GM21367 (cell line): ENCODE results near the gene NRXN3.

Experiments
- ATAC-seq: cut with Tn5 transposase; IDR thresholded peaks from one replicate; pipeline ENCODE4 v1.9.1; 2021; ENCODE audit not compliant: unreplicated experiment

NRXN3 gene

DNA sequence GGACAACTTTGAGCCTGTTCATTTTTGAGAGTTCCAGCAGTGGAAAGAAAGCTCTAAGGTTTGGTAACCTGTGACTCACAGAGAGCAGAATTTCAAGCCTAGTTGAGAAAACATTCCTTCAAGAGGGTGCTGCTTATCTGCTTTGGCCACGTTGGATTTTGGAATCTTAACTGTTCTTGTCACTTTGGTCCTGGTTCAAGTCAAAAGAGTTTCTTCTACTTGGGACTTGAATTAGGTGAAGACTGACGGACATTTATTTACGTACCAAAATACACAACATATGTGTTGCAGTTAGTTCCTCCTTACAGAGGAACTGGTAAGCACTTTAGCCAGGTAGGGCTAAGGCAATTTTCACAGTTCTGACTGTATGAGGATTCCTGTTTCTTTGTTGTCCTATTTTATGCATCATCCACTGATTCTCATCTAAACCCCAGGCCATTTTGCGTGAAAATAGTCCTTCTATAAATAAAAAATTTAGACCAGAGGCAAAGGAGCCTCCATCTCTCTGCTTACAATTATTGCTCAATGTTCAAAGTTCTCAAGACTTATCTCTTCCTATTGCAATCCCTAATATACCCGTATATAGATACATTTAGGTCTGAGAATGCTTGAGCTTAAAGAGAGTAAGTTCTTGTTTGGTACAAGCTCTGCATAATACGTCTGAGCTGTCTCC is 1460.3 kb downstream of the NRXN3 start:
- no peak for ATAC-seq

DNA sequence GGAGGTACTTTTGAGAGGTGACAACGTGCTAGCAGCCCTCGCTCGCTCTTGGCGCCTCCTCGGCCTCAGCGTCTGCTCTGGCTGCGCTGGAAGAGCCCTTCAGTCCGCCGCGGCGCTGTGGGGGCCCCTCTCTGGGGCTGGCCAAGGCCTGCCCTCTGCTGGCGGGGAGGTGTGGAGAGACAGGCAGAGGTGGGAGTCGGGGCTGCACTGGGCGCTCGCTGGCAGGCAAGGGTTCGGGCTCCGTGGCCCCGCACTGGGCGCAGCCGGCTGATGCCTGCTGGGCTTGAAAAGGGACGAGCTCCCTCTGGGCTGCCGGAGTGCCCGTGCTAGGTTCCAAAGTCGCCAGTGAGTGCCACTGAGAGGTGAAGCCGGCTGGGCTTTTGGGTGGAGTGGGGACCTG is 1461.1 kb downstream of the NRXN3 start:
- ATAC-seq = no peak

- ATAC-seq = no peak
Observed at GRCh38 chr14:79638672-79639266, 1468.6 kb downstream of the NRXN3 start.

DNA sequence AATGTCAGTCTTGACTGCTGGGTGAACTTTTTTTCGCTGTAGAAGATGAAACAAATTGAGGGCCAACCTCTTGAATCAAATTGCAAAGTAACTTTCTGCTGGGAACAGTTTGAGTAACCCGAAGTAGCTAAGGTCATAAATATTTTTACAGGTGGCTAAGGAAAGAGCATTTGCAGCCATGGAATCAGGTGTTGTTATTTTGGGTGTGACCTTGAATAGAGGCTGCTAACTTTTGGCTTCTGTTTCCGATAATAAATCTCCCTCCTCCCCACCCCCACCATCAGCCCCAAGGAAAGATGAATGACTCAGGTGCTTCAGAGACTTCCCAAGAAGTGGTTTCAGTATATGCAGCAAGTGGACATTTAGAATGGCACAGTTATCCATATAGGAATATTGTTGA is 1469.4 kb downstream of the NRXN3 start:
- no peak for ATAC-seq

- ATAC-seq = no peak
Observed at GRCh38 chr14:79641371-79641770, 1471.2 kb downstream of the NRXN3 start.

DNA sequence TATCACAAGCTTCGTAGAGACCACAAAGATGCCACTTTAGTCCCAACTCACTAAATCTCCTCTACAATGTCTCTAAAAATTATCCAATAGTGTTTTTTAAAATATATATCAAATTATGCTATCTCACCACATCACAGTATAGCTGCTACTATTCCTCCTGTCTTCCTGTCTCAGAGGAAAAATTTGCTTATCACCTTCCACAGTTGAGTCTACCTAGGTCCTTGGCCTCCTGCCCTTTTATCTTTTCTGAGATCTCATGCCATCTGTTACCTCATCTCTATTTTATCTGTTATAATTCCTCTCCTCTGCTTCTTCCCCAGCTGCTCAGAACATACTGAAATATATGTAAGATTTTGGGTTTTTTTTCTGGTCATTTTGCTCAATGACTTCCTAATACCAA is 1473.0 kb downstream of the NRXN3 start:
- no peak for ATAC-seq

DNA sequence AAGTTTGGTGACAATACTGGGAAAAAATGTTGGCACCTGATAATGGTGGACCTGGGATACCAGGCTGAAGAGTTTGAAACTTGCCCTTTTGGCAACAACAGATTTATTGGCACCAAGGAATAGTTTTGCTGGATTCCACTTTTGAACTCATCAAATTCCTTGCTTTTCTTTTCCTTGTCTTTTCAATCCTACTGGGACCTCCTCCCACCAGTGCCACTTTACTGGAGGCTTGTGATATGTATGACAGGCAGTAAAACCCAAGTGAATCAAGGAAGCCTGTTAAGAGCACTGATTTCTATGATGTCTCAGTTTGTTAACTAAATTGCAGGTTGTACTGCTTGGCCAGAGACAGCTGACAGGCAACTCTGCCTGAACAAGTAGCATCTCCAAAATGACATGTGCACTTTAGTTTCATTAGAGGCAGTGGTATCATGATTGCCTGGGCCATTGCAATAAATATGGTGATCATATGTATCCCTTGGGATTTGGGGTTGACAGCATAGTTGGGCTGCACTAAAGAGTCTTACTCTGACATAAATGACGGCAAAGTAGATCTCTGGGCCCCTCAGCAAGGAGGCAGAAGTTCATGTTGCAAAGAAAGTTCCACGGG is 1475.7 kb downstream of the NRXN3 start:
- no peak for ATAC-seq

GRCh38 chr14:79649856-79650255 is 1479.7 kb downstream of the NRXN3 start:
- no peak for ATAC-seq

GRCh38 chr14:79652513-79653307 is 1482.5 kb downstream of the NRXN3 start:
- ATAC-seq = no peak

DNA sequence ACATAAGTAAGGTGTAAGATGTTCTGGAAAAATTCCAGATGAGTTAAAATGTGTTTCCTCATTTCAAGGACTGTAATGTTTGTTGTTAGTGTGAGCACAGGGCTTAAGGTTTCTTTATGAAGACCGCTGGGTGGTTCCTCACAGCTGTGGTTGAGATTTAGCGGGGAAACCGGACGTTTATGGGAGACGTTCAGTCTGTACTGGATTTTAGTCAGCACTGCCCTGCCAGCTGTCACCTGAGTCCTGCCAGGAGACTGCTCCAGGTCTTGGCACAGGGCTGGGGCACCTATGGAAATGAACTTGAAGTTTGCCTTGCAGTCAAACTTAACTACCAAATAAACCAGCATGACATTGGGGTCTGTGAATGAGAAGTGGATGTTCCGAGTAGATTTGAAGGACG is 1485.9 kb downstream of the NRXN3 start:
- ATAC-seq = no peak

- no peak for ATAC-seq
Observed at GRCh38 chr14:79656496-79656895, 1486.3 kb downstream of the NRXN3 start.

- ATAC-seq = no peak
Observed at GRCh38 chr14:79658221-79658620, 1488.0 kb downstream of the NRXN3 start.

GRCh38 chr14:79658769-79659168 is 1488.6 kb downstream of the NRXN3 start:
- ATAC-seq = no peak

DNA sequence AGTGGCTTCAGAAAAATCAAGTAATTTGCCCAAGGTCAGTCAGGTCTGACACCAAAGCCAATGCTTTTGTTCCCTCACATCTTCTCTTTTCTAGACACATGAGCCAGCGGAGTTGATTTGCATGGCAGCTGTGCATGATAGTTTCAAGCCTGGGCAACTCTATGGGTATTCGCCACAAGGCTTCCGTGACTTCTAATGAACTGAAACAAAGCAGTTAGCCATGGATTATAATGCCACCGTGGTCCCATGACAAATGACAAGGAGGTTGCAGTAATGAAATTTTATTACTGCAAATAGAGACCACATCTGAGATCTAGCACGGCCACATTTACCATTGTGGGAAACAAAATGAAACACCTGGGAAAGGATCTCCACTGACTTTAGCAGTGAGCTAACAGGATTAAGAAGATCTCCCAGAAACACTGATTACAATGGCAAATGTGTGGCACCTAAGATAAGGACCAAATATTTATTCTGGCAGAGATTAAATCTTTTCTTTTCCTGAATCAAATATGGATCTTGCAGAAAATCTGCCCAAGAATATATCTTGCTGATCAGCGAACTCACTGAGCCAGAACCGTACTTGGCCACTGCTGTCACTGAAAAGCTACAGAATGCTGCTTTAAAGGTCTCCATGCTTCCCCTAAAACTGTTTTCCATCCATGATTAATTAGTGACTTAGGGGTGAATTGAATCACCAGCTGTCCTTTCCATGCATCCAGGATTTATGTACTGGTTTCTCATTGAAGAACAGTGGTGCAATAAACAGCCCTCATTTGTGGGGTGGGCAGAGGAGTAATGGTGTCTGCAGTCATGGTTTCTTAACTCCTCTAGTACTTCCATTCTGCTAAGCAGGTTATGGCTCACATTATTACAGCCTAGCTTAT is 1490.1 kb downstream of the NRXN3 start:
- ATAC-seq = no peak

DNA sequence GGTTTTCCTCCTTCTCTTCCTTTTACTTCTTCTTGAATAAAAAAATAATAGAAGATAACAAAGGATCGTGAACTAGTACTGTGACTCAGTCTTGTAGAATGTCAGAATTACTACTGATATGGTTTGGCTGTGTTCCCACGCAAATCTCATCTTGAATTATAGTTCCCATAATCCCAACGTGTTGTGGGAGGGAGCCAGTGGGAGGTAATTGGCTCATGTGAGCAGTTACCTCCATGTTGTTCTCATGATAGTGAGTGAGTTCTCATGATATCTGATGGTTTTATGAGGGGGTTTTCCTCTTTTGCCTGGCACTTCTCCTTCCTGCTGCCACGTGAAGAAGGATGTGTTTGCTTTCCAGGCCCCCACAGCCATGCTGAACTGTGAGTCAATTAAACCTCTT is 1491.6 kb downstream of the NRXN3 start:
- no peak for ATAC-seq

- no peak for ATAC-seq
Observed at GRCh38 chr14:79663453-79663852, 1493.3 kb downstream of the NRXN3 start.

DNA sequence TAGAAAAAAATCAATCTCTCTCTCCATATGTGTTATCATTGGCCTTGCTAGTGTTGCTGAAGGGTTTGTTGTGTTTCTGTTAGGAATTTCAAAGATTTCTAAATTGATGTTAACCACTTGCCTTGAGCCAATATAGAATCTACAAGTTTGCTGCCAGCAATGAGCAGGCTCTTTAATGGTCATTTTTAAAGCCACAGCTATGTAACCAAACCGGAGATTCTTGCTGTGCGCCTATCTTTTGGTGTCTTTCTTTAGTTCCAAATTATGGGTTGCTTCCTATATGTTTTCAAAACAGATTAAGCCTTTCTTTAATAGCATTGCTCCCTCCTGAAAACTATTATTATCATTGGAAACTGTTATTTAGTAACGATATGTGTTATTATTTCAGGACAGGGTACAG is 1495.4 kb downstream of the NRXN3 start:
- no peak for ATAC-seq

GRCh38 chr14:79668951-79669350 is 1498.8 kb downstream of the NRXN3 start:
- ATAC-seq = no peak

DNA sequence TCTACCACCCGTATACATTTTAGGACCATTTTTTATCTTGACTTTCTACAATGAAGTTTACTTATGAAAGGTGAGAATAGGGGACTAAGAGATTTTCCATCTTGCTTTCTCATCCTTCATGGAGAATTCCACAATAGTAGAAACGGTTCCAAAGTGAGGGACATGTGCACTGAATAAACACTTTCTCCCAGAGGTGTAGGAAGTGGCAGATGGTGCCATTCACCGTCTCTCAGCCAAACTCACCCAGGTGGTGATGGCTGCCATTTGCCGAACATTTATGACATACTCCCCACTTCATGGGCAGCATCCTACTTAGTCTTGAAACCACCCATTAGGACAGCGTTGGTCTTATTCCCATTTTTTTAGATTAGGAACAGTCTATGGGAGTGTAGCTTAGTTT is 1500.6 kb downstream of the NRXN3 start:
- no peak for ATAC-seq

GRCh38 chr14:79680087-79680486 is 1509.9 kb downstream of the NRXN3 start:
- ATAC-seq = no peak

DNA sequence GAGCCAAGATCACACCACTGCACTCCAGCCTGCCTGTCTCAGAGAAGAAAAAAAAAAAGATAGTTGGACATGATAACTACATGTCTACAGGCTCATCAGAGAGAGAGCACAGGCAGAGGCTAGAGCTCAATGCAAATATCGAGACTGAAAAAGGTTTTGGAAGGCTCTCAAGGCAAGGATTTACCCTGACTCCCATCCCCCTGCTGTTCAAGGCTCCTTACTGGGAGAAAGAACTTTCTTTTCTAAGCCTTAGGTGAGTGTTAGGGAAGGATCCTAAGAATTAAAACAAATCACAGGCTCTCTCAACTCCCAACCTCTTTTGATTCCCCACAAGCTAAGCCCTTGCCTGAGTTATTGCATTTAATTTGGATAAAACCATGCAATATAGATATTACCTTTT is 1516.0 kb downstream of the NRXN3 start:
- no peak for ATAC-seq
